SK-N-SH treated with all-trans-retinoic acid at 6 μM for 48 hours (cell line): Measurements from ENCODE around the gene AIM2.

Source experiments
- ATAC-seq: fragments of 200-7000 bp; cut with Tn5 transposase; 3 replicates; pipeline ENCODE4 v1.9.1; 2020; ENCODE audit warnings: mild to moderate bottlenecking, moderate library complexity
- ARNTL ChIP-seq: fragments of 450-650 bp; formaldehyde crosslinking; IDR thresholded peaks from 2 replicates; pipeline ENCODE4 v1.5.0; 2020; ENCODE audit warnings: low read depth, mild to moderate bottlenecking, moderate library complexity, borderline replicate concordance
- BACH2 ChIP-seq: fragments of 250-450 bp; sonication (Bioruptor Pico); IDR thresholded peaks from 2 replicates; pipeline ENCODE4 v1.9.0; 2021; ENCODE audit warnings: mild to moderate bottlenecking, borderline replicate concordance
- CREB5 ChIP-seq: fragments of 250-450 bp; sonication (Bioruptor Pico); IDR thresholded peaks from 2 replicates; pipeline ENCODE4 v1.5.1; 2020; ENCODE audit warnings: low read depth, mild to moderate bottlenecking, moderate library complexity
- CSDC2 ChIP-seq: fragments of 250-450 bp; sonication (Bioruptor Pico); IDR thresholded peaks from 2 replicates; pipeline ENCODE4 v1.5.0; 2020; ENCODE audit warnings: mild to moderate bottlenecking, moderate library complexity
- ESRRG ChIP-seq: fragments of 250-450 bp; sonication (Bioruptor Pico); IDR thresholded peaks from 2 replicates; pipeline ENCODE4 v1.6.1; 2021; ENCODE audit warnings: mild to moderate bottlenecking
- GLIS3 ChIP-seq: fragments of 250-450 bp; sonication (Bioruptor Pico); IDR thresholded peaks from 2 replicates; pipeline ENCODE4 v1.5.0; 2020; ENCODE audit warnings: mild to moderate bottlenecking, moderate library complexity
- ISL1 ChIP-seq: fragments of 250-450 bp; sonication (Bioruptor Pico); IDR thresholded peaks from 2 replicates; pipeline ENCODE4 v2.1.2; 2022; ENCODE audit warnings: mild to moderate bottlenecking, moderate library complexity
- OSR1 ChIP-seq: fragments of 250-450 bp; sonication (Bioruptor Pico); IDR thresholded peaks from 2 replicates; pipeline ENCODE4 v1.8.0; 2022; ENCODE audit warnings: moderate library complexity, mild to moderate bottlenecking, inconsistent platforms
- PPARA ChIP-seq: fragments of 250-450 bp; sonication (Bioruptor Pico); IDR thresholded peaks from 2 replicates; pipeline ENCODE4 v1.5.0; 2020; ENCODE audit warnings: mild to moderate bottlenecking, borderline replicate concordance
- RARB ChIP-seq: fragments of 250-450 bp; sonication (Bioruptor Pico); IDR thresholded peaks from 2 replicates; pipeline ENCODE4 v1.8.0; 2021; ENCODE audit warnings: mild to moderate bottlenecking, moderate library complexity
- SNAI2 ChIP-seq: fragments of 250-450 bp; sonication (Bioruptor Pico); IDR thresholded peaks from 2 replicates; pipeline ENCODE4 v1.5.0; 2020; ENCODE audit warnings: mild to moderate bottlenecking, moderate library complexity
- TCF4 ChIP-seq: fragments of 250-450 bp; sonication (Bioruptor Pico); IDR thresholded peaks from 2 replicates; pipeline ENCODE4 v1.8.0; 2021; ENCODE audit warnings: mild to moderate bottlenecking, moderate library complexity, borderline replicate concordance
- TOX ChIP-seq: fragments of 250-450 bp; sonication (Bioruptor Pico); IDR thresholded peaks from 2 replicates; pipeline ENCODE4 v1.8.0; 2021; ENCODE audit warnings: mild to moderate bottlenecking, moderate library complexity, borderline replicate concordance
- ZFP30 ChIP-seq: fragments of 450-650 bp; formaldehyde crosslinking; IDR thresholded peaks from 2 replicates; pipeline ENCODE4 v1.5.0; 2022; ENCODE audit warnings: mild to moderate bottlenecking, moderate library complexity
- ZNF565 ChIP-seq: fragments of 450-650 bp; formaldehyde crosslinking; conservative IDR thresholded peaks from 2 replicates; pipeline ENCODE4 v1.5.0; 2020; ENCODE audit warnings: low read depth, mild to moderate bottlenecking, moderate library complexity
- ZNF70 ChIP-seq: fragments of 450-650 bp; formaldehyde crosslinking; IDR thresholded peaks from 2 replicates; pipeline ENCODE4 v1.5.0; 2020; ENCODE audit warnings: mild to moderate bottlenecking, moderate library complexity
- ZNF8 ChIP-seq: fragments of 450-650 bp; formaldehyde crosslinking; IDR thresholded peaks from 2 replicates; pipeline ENCODE4 v1.5.0; 2020; ENCODE audit warnings: mild to moderate bottlenecking, moderate library complexity
- TF ChIP-seq, protein P1 (sequence below): fragments of 250-450 bp; sonication (Bioruptor Pico); IDR thresholded peaks from 2 replicates; pipeline ENCODE4 v1.8.0; 2020; ENCODE audit warnings: mild to moderate bottlenecking, moderate library complexity, borderline replicate concordance
- TF ChIP-seq, protein P2 (sequence below): fragments of 250-450 bp; sonication (Bioruptor Pico); IDR thresholded peaks from 2 replicates; pipeline ENCODE4 v1.5.1; 2021; ENCODE audit warnings: mild to moderate bottlenecking, moderate library complexity
- TF ChIP-seq, protein P3 (sequence below): fragments of 250-450 bp; sonication (Bioruptor Pico); IDR thresholded peaks from 2 replicates; pipeline ENCODE4 v1.8.0; 2021; ENCODE audit warnings: low read depth, mild to moderate bottlenecking, moderate library complexity, borderline replicate concordance

Gene AIM2

GRCh38 chr1:159077120-159077961, 775 bp upstream of the AIM2 start:
- TF ChIP-seq BACH2 (CRISPR knock-in tag) (no peak), TOX (CRISPR knock-in tag) (no peak; the same call in 1 of the 2 replicates), CSDC2 (CRISPR knock-in tag) (no peak), ZNF8 (CRISPR knock-in tag) (no peak), ZNF565 (CRISPR knock-in tag) (no peak), PPARA (CRISPR knock-in tag) (no peak), ZFP30 (no peak), OSR1 (CRISPR knock-in tag) (no peak), RARB (CRISPR knock-in tag) (no peak), CREB5 (CRISPR knock-in tag) (no peak)
- TF ChIP-seq, protein P1, sequence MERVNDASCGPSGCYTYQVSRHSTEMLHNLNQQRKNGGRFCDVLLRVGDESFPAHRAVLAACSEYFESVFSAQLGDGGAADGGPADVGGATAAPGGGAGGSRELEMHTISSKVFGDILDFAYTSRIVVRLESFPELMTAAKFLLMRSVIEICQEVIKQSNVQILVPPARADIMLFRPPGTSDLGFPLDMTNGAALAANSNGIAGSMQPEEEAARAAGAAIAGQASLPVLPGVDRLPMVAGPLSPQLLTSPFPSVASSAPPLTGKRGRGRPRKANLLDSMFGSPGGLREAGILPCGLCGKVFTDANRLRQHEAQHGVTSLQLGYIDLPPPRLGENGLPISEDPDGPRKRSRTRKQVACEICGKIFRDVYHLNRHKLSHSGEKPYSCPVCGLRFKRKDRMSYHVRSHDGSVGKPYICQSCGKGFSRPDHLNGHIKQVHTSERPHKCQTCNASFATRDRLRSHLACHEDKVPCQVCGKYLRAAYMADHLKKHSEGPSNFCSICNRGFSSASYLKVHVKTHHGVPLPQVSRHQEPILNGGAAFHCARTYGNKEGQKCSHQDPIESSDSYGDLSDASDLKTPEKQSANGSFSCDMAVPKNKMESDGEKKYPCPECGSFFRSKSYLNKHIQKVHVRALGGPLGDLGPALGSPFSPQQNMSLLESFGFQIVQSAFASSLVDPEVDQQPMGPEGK: no peak
- TF ChIP-seq, protein P2, sequence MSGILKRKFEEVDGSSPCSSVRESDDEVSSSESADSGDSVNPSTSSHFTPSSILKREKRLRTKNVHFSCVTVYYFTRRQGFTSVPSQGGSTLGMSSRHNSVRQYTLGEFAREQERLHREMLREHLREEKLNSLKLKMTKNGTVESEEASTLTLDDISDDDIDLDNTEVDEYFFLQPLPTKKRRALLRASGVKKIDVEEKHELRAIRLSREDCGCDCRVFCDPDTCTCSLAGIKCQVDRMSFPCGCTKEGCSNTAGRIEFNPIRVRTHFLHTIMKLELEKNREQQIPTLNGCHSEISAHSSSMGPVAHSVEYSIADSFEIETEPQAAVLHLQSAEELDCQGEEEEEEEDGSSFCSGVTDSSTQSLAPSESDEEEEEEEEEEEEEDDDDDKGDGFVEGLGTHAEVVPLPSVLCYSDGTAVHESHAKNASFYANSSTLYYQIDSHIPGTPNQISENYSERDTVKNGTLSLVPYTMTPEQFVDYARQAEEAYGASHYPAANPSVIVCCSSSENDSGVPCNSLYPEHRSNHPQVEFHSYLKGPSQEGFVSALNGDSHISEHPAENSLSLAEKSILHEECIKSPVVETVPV (CRISPR knock-in tag): no peak
- TF ChIP-seq, protein P3, sequence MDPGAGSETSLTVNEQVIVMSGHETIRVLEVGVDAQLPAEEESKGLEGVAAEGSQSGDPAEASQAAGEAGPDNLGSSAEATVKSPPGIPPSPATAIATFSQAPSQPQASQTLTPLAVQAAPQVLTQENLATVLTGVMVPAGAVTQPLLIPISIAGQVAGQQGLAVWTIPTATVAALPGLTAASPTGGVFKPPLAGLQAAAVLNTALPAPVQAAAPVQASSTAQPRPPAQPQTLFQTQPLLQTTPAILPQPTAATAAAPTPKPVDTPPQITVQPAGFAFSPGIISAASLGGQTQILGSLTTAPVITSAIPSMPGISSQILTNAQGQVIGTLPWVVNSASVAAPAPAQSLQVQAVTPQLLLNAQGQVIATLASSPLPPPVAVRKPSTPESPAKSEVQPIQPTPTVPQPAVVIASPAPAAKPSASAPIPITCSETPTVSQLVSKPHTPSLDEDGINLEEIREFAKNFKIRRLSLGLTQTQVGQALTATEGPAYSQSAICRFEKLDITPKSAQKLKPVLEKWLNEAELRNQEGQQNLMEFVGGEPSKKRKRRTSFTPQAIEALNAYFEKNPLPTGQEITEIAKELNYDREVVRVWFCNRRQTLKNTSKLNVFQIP: no peak
- TF ChIP-seq, all 23 proteins: peak for 0
- ATAC-seq: peak; percentile 83

DNA sequence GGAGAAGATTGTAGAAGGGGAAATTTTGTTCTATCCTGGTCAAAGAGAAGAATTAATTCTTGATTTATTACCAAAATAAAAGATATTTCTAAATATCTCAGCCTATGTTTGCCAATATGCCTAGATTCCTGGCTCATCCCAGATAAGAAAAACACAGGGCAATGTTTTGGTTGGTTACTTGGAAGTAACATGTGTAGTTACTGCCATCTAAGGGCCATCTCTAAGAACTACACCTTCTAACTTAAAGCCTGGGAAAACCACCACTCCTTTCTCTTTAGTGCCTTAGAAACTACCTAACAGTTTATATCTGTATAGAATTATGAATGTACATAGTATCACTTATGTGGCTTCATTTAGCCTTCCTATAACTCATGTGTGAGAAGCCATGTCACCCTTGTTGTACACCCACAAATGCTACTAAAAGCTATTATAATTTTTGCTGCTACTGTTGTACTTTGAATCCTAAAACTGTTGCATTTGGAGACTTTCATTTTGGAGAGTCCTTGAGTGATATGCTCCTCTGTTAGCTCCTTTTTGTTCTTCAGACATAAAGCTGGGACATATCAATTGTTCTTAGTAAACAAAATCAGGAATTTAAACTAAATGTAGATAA, 4.5 kb downstream of the AIM2 start:
- peak; percentile 88 for ATAC-seq
- no peak for TF ChIP-seq ARNTL
- TF ChIP-seq RARB (CRISPR knock-in tag): no peak
- TF ChIP-seq SNAI2: no peak
- TF ChIP-seq ZNF70 (CRISPR knock-in tag): no peak
- no peak for TF ChIP-seq CREB5 (CRISPR knock-in tag)
- TF ChIP-seq ESRRG (CRISPR knock-in tag): no peak
- TF ChIP-seq, protein P3: no peak
- TF ChIP-seq TCF4 (CRISPR knock-in tag): no peak
- TF ChIP-seq, all 23 proteins: peak for 0

DNA sequence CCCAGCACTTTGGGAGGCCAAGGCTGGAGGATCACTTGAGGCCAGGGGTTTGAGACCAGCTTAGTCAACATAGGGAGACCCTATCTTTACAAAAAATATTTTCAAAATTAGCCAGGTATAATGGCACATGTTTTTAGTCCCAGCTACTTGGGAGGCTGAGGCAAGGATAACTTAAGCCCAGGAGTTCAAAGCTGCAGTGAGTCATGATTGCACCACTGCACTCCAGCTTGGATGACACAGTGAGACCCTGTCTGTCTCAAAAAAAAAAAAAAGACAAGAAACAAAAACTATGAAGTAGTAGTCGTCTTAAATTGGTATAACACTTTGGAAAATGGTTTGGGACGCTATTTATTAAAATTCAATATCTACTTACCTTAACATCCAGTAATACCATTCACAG, 7.7 kb downstream of the AIM2 start:
- ATAC-seq: no peak
- TF ChIP-seq BACH2 (CRISPR knock-in tag) (no peak), OSR1 (CRISPR knock-in tag) (no peak), ZFP30 (no peak), ZNF565 (CRISPR knock-in tag) (no peak), ESRRG (CRISPR knock-in tag) (no peak), CSDC2 (CRISPR knock-in tag) (no peak), SNAI2 (no peak), TOX (CRISPR knock-in tag) (no peak), ZNF8 (CRISPR knock-in tag) (no peak), PPARA (CRISPR knock-in tag) (no peak), ZNF70 (CRISPR knock-in tag) (no peak), CREB5 (CRISPR knock-in tag) (no peak), ISL1 (CRISPR knock-in tag) (no peak), GLIS3 (CRISPR knock-in tag) (no peak)
- TF ChIP-seq, protein P3: no peak
- TF ChIP-seq, protein P1: no peak
